ENCODE measurements around the gene FAF2.
"Not testable (repeated sequence)": the region's sequence is repeated elsewhere in the genome, so short reads cannot be mapped to it uniquely, and the experiment has no call there.

Gene FAF2

DNA sequence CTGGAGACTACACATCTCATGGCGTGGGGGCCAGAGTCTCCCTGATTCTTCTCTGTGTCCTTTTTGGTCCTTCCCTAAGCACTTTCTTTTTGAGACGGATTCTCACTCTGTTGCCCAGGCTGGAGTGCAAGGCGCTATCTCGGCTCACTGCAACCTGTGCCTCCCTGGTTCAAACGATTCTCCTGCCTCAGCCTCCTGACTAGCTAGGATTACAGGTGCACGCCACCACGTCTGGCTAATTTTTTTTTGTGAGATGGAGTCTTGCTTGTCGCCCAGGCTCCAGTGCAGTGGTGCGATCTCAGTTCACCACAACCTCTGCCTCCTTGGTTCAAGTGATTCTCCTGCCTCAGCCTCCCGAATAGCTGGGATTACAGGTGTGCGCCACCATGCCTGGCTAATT lies 102.8 kb downstream of the FAF2 start:
- peaks cover 19 to 23% of the 10 kb centered on the region in 2 donors for H3K4me1 Mint-ChIP-seq
- not testable (repeated sequence) for H3K27ac Mint-ChIP-seq; ATAC-seq (replicated peaks); H3K36me3 Mint-ChIP-seq; DNase-seq; H3K27me3 Mint-ChIP-seq; H3K4me3 Mint-ChIP-seq; H3K9me3 Mint-ChIP-seq

DNA sequence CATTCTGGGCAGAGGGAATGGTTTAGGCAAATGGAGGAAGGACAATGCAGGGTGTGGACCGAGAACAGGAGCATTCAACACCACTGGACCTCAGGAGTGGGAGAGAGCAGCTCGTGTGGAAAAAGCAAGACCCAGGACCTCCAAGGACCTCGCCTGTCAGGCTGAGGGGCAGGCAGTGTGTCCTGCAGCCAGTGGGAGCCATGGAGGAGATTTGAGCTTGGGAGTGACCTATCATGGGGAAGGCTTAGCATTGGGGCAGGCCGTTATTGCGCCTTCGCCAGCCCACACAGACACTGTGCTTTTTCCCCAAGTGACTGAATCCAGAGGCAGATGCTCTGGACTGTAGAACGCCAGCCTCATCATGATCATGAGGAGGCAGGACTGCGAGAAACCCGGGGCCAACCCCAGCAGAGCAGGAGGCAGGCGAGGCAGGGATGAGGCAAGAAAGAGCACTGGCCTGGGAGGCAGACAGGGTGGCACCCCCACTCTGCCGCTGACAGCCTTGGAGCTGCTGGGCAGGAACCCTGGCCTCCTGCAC lies 104.2 kb downstream of the FAF2 start:
- Mint-ChIP-seq H3K4me3 (no peak overlapping the region), H3K4me1 (peaks cover 19 to 23% of the 10 kb centered on the region in 2 donors), H3K27ac (no peak overlapping the region), H3K36me3 (no peaks in the 10 kb centered on the region), H3K27me3 (peaks cover 4 to 6% of the 10 kb centered on the region in 2 donors), H3K9me3 (no peaks in the 10 kb centered on the region)
- DNase-seq, result no peak
- no peak for ATAC-seq (replicated peaks)

- Mint-ChIP-seq H3K9me3 (no peaks in the 10 kb centered on the region), H3K27me3 (peaks cover 4 to 6% of the 10 kb centered on the region in 2 donors), H3K36me3 (no peaks in the 10 kb centered on the region), H3K4me1 (peaks cover 19 to 23% of the 10 kb centered on the region in 2 donors), H3K4me3 (no peak overlapping the region), H3K27ac (no peak overlapping the region)
- DNase-seq, result no peak
- peak in 1 of 2 donors; percentile 23 for ATAC-seq (replicated peaks)
Measured at GRCh38 chr5:176553260-176554085, 105.3 kb downstream of the FAF2 start.

GRCh38 chr5:176557846-176558245 lies 109.7 kb downstream of the FAF2 start:
- ATAC-seq (replicated peaks), result no peak
- DNase-seq, result no peak
- Mint-ChIP-seq H3K4me3 (no peak overlapping the region), H3K27ac (no peak overlapping the region), H3K9me3 (peaks cover 0 to 1% of the 10 kb centered on the region in 2 donors), H3K4me1 (peaks cover 13 to 20% of the 10 kb centered on the region in 2 donors), H3K36me3 (no peaks in the 10 kb centered on the region), H3K27me3 (peaks cover 11 to 19% of the 10 kb centered on the region in 2 donors)

All from stimulated activated naive B cell treated with anti-CD40 and anti-IgM and Interleukin-4, amounts not matched to agents 10 μg/mL and 1 μg/mL and 100 μg/mL, for 72 hours (primary cell).